NB4 (cell line): Measurements from ENCODE around the gene HOXC10.

Source experiments
- DNase-seq: peaks from one replicate; pipeline ENCODE4 v3.0.0; 2010; ENCODE audit warnings: low read depth
- H3K4me3 ChIP-seq: one replicate; pipeline ENCODE4 v1.5.1; 2011; ENCODE audit warnings: mild to moderate bottlenecking, low read depth, low read length, moderate library complexity
- CTCF ChIP-seq: IDR thresholded peaks from one replicate; pipeline ENCODE4 v1.5.1; 2012; ENCODE audit warnings: low read depth, low read length
- MAX ChIP-seq: IDR thresholded peaks from 2 replicates; pipeline ENCODE4 v1.6.1; 2011; ENCODE audit warnings: low read depth, low read length
- MYC ChIP-seq: IDR thresholded peaks from 2 replicates; pipeline ENCODE4 v1.6.1; 2011; ENCODE audit warnings: low read depth, low read length
- POLR2A ChIP-seq: IDR thresholded peaks from 2 replicates; pipeline ENCODE4 v1.6.1; 2011; ENCODE audit warnings: mild to moderate bottlenecking; ENCODE audit not compliant: insufficient read length; ENCODE audit errors: extremely low read depth

HOXC10 gene

GRCh38 chr12:54039417-54040147 lies 54.6 kb downstream of the HOXC10 start:
- DNase-seq, result no peak

More at GRCh38 chr12:54039417-54040147, 54.6 kb downstream of the HOXC10 start:
- H3K4me3 ChIP-seq, result no peak overlapping the region
- TF ChIP-seq MAX (no peak), MYC (no peak), POLR2A (no peak), CTCF (no peak)
